NCI-H2107 (cell line): ENCODE data around the gene SH2B3.
"Not testable (repeated sequence)": the region's sequence is repeated elsewhere in the genome, so short reads cannot be mapped to it uniquely, and the experiment has no call there.

Experiments used
- DNase-seq: peaks from one replicate; lab custom pipeline; 2025; lab: John Stamatoyannopoulos, UW

Gene SH2B3

DNA sequence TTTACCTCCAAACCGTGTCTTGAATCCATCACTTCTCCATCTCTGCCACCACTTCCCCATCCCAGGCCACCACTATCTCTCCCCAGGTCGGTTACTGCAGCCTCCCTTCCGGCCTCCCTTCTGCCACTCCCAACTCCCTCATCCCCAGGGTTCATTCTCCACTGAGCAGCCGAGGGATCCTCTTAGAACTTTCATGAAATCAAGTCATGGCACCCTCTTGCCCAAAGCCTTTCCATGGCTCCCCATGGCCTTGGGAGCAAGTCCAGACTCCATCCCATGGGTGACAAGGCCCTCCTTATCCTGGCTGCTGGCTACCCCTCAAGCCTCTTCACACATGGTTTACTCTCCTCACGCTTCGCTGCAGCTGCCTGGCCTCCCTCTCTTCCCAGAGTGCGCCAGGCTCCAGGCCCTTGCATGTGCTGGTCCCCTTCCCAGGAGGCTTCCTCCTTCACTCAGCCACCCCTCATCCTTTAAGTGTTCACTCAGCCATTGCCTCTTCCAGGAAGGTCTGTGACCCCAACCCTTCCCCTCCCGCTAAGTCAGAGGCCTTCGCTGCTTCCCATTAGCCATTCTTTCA, 17.9 kb upstream of the SH2B3 start:
- DNase-seq = no peak

DNA sequence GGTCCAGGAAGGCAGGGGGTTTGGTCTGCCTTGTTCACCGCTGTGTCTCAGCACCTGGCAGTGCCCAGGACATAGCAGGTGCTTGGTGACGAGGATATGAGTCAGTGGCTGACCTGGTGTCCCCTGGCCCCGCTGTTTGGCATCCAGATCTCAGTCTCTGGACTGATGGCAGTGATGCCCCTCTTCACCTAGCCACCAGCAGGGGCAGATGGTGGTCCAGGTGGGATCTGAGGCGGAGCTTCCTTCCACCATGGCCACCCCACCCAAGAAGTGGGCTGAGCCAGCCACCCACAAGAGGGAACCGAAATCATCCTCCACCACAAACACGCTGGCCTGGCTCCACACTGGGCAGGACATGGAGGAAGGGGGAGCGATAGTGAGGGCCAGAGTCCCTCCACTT, 16.1 kb upstream of the SH2B3 start:
- no peak for DNase-seq

DNA sequence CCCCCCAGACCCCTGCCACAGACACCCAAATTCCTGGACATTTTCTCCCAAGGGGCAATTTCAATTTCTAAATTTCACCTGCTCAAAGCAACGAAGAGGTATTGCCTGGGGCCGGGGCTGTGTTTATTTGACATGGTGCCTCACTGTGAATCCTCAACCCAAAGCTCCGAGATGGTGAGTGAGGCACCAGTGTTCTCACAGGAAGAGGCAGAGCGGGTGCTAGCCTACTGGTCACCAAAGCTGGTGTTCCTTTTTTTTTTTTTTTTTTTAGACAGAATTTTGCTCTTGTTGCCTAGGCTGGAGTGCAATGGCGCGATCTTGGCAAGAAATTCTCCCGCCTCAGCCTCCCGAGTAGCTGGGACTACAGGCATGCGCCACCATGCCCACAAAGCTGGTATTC, 14.8 kb upstream of the SH2B3 start:
- no peak for DNase-seq

DNA sequence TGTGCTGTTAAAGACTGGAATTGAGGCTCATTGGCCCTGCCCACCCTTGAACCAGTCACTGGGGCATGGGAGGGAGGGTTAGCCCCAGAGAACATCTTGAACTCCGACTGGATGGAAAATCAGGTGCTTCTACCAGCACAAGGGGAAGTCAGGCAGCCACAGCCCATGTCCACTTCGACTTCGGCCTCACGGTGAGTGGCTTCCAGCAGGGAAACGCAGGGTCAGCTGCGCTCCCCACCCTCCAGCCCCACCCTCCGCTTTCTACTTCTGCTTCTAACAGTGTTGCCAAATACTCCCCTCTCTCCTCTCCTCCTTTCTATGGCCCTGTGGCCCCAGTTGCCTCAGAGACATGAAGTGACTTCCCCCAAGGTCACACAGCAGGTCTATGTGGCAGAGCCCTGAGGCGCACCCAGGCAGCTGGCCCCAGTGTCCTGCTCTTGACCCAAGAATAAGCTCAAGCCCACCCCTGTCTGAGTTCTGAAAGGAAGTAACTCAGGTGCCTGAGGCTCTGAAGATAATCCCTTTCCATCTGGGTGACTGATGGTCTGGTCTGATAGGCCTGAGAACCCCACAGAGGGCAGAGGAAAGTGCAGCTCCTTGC, 11.9 kb upstream of the SH2B3 start:
- no peak for DNase-seq

DNA sequence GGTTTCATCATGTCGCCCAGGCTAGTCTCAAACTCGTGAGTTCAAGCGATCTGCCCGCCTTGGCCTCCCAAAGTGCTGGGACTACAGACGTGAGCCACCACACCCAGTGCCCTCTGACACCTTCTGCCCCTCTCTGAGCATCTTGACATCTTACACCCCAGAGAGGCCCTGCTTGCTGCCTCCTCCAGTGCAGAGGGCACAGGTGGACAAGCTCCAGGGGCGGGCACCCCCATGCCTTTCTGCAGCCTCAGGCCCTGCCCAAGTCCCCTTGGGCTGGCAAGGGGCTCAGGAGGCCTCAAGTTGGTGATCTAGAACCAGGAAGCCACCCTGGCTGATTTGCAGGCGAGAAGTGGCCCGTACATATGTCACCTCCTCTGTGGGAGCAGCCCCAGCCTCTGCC, 11.2 kb upstream of the SH2B3 start:
- DNase-seq = no peak

DNA sequence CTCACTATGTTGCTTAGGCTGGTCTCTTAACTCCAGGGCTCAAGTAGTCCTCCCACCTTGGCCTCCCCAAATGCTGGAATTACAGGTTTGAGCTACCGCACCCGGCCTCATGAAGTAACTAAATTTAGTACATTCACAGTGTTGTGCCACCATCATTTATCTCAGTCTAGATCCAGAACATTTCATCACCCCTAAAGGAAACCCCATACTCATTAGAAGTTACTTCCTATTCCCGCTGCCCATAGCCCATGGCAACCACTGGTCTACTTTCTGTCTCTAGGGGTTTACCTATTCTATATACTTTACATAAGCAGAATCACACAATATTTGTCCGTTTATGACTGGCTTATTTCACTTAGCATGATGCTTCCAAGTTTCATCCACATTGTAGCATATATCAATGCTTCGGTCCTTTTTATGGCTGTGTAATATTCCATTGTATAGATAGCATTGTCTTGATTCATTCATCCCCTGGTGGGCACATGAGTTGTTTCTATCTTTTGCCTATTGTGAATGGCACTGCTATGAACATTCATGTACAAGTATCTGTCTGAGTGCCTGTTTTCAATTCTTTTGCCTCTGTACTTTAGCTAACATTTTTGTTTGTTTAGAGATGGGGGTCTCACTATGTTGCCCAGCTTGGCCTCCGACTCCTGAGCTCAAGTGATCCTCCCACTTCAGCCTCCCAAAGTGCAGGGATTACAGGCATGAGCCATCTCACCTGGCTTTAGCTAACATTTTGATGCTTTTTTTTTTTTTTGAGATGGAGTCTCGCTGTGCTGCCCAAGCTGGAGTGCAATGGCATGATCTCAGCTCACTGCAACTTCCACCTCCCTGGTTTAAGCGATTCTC, 10.2 kb upstream of the SH2B3 start:
- DNase-seq = no peak

DNA sequence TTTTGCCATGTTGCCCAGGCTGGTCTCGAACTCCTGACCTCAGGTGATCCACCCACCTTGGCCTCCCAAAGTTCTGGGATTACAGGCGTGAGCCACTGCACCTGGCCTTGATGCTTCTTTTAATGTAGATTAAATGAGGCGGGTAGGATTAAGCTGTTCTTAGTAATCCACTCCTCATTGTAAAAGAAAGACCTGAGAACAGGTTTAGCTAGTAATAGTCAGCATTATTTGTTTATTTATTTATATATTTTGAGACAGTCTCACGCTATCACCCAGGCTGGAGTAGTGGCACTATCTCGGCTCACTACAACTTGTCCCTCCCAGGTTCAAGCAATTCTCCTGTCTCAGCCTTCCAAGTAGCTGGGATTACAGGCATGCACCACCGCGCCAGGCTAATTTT, 9.5 kb upstream of the SH2B3 start:
- not testable (repeated sequence) for DNase-seq

DNA sequence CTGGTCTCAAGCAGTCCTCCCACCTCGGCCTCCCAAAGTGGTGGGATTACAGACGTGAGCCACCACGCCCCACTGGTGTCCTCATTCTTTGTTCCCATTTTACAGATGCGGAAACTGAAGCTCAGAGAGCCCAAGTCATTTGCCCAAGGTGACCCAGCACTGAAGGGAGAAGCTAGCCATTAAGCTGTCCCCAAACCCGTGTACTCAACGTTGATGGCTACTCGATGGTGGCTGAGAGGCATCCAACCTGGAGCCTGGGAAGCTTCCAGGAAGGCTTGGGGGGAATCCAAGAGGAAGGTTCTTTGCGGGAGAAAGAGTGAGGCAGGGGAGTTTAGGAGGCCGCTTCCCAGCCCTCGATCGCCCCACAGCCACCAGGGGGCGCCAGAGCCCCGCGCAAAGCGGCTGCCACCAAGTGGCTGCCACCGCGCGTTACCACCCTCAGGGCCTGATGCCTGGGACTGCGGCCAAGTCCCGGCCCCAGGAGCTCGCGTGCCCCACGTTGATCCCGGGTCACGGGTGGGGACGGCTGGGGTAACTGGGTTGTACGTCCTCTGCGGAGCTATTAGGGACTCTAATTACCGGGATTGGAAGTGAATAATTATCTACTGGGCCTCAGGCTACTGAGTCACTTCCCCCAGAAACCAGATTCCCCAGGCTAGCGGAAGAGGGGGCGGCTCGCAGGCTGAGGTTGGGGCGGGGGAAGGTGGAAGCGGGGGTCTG, 8.8 kb upstream of the SH2B3 start:
- peak; percentile 51 for DNase-seq

DNA sequence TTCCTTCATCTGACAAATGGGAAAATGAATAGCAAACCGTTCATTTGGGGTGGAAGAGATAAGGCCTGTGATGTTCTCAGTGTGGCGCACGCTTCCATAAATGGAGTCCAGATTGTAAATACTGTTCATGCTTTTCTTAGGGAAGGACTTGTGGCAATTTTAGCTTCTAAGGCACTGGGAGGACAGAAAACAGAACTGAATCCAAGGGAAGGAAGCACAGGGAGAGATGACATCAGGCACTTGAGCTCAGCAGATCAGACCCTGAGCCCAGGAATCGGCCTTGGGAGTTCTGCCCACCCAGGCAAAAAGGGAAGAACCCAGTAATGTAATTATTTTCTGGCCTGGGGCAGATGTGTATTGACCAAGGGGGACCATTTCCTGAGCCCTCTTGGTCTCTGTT, 7.2 kb upstream of the SH2B3 start:
- no peak for DNase-seq

DNA sequence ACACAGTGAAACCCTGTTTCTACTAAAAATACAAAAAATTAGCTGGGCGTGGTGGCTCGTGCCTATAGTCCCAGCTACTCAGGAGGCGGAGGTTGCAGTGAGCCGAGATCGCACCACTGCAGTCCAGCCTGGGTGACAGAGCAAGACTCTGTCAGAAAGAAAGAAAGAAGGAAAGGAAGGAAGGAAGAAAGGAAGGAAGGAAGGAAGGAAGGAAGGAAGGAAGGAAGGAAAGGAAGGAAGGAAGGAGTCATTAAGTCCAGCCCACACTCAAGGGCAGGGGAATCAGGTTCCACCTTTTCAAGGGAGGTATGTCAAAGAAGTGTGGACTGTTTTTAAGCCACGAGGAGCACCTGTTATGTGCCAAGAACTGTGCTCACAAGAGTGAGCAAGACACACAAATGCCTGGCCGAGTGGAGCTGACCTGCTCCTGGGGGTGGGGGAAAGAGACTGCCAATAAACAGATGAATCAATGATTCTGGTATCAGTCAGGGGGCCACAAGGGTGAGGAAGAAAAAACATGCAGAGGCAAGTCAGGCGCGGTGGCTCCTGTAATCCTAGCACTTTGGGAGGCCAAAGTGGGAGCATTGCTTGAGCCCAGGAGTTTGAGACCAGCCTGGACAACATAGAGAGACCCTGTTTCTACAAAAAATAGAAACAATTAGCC, 5.8 kb upstream of the SH2B3 start:
- DNase-seq = not testable (repeated sequence)

DNA sequence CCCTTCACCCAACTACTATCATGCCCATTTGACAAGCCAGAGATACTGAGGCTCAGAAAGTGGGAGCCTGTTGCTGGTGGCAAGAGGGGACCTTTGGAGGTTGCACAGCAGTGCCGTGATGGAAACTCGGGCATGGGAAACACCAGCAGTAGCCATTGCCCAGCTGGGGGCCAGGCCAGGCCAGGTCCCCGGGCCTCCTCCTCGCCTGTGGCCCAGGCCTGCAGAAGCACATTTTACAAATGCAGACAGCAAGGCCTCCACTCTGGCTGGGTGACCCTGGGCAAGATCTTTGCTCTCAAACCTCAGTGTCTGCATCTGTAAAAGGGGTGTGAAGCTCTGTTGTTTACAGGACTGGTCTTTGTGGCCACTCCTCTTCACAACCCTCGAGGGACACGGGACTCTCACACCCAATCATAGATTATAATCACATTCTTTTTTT, 4.5 kb upstream of the SH2B3 start:
- no peak for DNase-seq

DNA sequence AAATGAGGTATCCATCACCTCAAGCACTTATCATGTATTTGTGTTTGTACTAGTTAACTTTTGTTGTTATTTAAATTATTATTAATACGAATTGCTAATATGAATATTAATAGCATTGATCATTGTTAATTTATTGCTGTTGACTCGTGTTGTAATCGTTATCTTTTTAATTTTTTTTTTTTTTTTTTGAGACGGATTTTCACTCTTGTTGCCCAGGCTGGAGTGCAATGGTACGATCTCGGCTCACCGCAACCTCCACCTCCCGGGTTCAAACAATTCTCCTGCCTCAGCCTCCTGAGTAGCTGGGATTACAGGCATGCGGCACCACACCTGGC, 3.3 kb upstream of the SH2B3 start:
- DNase-seq = not testable (repeated sequence)

DNA sequence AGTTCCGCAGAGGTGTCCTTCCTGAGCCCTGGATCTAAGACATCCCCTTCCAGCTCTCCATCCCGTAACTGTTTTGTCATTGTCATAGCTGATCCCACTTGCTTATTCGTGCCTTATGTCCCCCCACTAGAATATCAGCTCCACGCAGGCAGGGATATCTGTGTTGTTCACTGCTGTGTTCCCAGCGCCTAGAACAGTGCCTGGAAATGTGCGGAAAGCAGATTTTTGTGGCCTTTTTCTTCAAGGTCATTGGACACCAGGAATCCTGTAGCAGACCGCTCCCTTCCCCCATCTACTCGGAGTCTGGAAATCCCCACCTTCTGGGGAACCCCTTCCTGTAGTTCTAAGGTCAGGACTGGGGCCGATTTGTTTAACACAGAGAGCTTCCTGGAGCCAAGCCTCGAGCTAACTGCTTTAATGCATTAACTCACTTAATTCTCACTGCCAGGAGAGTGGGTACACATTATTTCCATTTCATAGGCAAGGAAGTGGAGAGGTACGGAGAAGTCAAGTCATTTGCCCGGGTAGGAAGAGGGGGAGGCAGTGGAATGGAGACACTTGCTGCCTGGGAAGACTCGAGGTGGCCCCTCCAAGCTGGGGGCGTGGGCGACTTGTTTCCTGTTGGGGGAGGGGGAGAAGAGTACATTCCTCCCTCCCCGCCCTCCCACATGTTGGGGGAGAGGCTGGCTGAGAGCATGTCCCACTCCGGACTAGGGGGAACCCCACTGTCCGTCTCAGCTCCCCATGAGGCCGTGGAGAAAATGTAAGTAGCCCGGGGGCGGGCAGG, 1.2 kb upstream of the SH2B3 start:
- no peak for DNase-seq

DNA sequence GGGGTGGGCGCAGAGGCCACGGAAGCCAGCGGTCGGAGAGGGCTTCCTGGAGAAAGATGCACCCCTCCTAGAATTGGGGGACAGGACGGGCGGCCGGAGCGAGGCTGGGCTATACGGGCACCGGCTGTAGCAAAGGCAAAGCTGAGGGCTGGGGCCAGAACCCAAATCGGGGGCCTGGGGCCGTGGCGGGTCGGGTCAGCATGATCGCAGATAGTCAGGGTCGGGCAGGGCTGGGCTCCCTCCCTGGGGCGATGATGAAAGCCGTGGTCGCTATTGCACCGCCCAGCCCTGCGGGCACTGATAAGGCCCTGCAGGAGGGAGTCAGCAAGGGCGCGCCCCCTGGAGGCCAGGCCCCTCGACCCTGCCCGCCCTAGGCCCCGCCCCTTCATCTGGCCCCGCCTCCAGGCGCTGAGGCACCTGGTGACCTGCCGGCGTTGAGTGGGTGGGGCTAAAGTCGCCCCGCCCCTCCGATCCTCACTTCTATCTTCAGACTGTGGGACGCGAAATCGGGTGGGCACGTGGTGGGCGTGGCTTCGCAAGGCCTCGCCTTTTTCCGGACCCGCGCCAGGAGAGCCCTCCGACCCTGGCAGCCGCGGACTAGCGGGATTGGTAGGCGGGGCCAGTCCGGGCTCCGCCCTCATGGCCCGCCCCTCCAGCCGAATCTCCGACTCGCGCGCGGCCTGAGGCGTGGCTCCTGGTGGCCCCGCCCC, 419 bp upstream of the SH2B3 start:
- DNase-seq = peak; percentile 90

DNA sequence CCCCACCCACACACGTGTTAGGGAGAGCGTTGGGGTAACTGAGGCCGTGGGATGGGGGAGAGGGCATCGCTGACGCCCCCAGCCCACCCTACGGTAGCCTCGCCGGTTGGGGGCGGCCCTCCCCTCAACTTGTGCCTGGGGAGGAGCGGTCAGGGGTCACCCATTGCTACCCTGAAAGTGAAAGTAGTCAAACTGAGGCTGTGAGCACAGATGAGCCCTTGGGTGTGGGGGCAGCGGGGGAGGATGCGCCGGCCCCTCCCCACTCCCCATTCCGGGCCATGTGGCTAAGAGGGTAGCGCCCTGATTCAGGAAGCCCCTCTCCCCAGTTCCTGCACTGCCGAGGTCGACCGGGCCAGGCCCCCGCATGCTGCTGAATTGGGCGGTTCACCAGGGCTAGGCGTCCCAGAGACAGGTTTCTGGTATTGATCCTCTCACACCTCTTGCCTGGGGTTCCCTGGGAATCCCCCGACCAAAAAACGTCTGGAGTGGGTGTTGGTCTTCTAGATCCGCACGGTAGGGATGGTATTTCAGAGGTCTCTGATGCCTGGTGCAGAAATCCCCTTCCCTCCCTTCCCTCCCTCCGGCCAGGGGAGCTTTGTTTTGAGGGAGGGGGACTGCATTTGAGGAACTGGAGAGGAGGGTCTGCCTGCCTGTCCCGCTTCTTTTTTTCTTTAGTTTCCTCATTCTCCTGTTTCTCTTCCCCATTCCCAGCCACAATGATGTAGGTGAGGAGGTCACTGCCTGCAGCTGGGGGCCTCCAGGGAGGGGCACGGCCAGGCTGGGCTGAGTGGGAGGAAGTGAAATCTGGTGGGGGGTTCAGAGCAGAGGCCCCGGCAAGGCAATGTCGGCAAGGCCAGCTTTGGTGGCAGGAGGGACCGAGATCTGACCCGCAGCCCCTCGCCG, 1.0 kb downstream of the SH2B3 start:
- no peak for DNase-seq

DNA sequence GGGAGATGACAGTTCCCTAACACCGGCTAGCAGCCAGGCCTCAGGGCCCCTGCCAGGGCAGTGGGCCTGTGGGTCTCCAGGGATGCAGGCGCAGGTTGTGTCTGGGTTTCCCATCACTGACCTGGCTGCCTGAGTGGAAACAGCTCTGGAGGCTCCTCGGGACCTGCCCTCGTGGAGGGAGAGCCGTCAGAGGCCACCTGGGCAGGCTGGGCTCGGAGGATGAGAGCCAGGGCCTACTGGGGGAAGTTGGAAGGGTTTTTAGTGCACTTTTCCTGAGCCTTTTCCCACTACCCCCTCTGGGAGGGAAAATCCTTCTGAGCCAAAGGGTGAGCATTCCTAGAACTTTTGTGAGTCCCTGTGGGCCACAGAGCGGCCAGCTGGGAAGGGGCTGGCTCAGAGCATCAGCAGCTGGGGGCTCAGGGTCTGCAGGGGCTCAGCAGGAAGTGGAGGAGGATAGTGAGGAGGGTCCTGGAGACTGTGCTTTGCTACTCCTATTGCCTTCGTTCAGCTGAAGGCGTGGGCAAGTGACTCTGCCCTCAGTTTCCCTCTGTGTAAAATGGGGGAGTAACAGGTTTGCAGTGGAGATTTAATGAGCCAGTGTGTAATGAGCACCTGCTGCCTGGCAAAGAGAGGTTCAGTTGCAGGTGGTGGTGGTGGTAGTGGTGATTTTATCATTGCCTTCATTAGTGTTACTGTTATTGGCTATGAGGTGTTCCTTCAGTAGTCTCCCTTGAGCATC, 1.8 kb downstream of the SH2B3 start:
- DNase-seq = no peak

DNA sequence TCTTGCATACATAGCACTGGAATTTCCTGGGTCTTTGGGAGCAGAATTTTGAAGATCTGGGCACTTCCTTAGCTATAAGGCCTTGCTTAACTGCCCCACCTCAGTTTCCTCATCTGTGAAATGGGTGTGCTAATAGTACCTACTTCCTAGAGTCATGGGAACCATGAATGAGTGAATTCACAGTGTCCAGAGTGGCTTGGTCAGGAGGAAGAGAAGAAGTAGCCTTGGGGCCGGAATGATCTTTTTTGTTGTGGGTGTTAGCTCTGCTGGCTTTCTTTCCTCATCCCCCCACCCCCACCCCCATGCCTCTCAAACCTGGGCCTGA, 2.4 kb downstream of the SH2B3 start:
- no peak for DNase-seq

DNA sequence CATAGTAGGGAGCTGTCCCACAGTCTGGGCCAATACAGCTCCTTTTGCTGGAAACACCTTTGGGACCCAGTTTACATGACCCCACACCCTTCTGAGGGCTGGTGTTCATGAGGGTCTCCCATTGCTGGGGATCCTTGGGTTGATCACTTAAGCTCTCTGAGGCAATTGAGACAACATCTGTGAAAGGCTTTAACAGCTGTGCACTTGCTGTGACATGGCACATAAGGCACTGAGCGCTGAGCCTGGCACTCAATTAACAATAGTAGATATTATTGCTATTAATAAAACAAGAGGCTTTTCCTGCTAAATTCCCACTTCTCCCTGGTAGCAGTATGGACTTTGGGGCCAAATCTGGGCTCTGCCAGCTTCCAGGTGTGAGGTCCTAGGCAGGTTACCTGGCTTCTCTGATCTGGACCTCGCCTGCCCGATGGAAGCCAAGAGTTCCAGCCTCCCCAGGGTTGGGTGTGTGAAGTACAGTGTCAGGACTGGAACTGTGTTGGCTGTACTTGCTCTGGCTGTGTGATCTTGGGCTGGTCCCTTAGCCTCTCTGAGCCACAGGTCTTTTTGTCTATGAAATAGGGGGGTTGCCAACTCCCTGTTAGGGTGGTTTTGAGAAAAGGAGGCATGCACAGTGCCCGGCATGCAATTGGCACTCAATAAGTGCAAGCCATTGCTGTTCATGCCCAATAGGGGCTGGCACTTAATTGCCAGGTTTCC, 3.1 kb downstream of the SH2B3 start:
- DNase-seq = no peak

DNA sequence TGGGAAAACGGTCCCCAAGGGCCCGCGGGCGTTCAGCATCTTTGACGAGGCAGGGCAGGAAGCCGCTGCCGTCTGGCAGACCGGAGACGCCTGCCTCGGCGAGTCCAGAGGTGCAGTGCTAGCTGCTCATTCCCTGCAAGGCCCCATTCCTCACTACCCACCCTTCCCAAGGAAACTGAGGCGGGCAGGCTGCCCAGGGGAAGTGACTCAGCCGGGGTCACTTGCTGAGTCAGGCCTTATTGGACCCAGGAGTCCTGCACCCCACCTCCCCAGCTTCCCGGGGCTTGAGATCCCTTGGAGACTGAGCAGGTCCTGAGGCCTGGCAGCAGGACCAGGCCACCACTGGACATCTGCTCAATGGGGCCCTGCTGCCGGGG, 3.7 kb downstream of the SH2B3 start:
- DNase-seq = no peak
